ENCODE results near the gene ALLC.

- TF ChIP-seq POLR2A (IDR thresholded peaks at IDR 0.05; ENCODE audit: low read depth, low read length) (no peak), POLR2AphosphoS5 (IDR thresholded peaks at IDR 0.05; ENCODE audit: low read depth, low read length) (no peak), POU2F2 (IDR thresholded peaks at IDR 0.05; ENCODE audit: low read depth, low read length) (no peak)
Observed at GRCh38 chr2:3679180-3679579, 21.2 kb downstream of the ALLC start.
